ENCODE data around the gene DGUOK.
"Not testable (repeated sequence)": the region's sequence is repeated elsewhere in the genome, so short reads cannot be mapped to it uniquely, and the experiment has no call there.

Gene DGUOK

DNA sequence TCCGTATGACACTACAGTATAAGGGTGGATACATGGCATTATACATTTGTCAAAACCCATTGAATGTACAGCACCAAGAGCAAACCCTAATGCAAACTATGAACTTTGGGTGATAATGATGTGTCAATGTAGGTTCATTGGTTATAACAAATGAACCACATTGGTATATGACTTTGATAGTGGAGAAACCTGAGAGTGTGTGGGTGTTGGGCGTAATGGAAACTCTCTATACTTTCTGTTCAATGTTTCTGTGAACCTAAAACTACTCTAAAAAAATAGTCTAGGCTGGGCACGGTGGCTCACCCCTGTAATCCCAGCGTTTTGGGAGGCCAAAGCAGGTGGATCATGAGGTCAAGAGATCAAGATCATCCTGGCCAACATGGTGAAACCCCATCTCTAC, 40.3 kb upstream of the DGUOK start:
- no peak overlapping the region for H3K4me3 ChIP-seq (ENCODE audit: low read length)
- no peaks in the 10 kb centered on the region; the same call in 1 of the 2 replicates for H3K4me1 ChIP-seq (ENCODE audit: low read length)

DNA sequence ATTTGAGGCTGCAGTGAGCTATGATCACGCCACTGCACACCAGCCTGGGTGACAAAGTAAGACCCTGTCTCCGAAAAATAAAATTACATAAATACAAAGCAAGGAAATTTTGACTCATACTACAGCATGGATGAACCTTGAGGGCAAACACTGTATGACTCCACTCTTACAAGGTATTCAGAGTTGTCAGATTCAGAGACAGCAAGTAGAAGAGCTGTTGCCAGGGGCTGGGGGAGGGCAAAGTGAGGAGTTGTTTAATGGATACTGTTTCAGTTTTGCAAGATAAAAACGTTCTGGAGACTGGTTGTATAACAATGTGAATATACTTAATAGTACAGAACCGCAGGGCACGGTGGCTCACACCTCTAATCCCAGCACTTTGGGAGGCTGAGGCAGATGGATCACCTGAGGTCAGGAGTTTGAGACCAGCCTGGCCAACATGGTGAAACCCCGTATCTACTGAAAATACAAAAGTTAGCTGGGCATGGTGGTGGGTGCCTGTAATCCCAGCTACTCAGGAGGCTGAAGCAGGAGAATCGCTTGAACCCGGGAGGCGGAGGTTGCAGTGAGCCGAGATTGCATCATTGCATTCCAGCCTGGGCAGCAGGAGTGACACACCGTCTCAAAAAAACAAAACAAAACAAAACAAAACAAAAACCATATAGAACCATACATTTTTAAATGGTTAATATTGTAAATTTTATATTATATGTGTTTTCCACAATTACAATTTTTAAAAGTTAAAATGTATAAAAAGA, 38.9 kb upstream of the DGUOK start:
- H3K27ac ChIP-seq (ENCODE audit: low read length); H2AFZ ChIP-seq (ENCODE audit: low read depth, low read length): not testable (repeated sequence)

More for the DNA sequence above, 40.3 kb upstream of the DGUOK start:
- no peaks in the 10 kb centered on the region for H3K9me3 ChIP-seq (ENCODE audit: insufficient read depth, low read length)
- TF ChIP-seq CTCF (IDR thresholded peaks at IDR 0.05; ENCODE audit: low read depth, low read length) (no peak), EZH2phosphoT487 (IDR thresholded peaks at IDR 0.05; ENCODE audit: low read depth) (no peak)
- H3K27me3 ChIP-seq (ENCODE audit: low read depth, low read length) = no peaks in the 10 kb centered on the region
- no peaks in the 10 kb centered on the region for H3K79me2 ChIP-seq (ENCODE audit: low read length)
- no peaks in the 10 kb centered on the region for H4K20me1 ChIP-seq (ENCODE audit: insufficient read depth, low read length)
- H3K36me3 ChIP-seq (replicated peaks; ENCODE audit: low read depth, low read length) = no peaks in the 10 kb centered on the region
- H3K9ac ChIP-seq (ENCODE audit: low read length) = no peak overlapping the region
- no peak overlapping the region for H3K4me2 ChIP-seq (ENCODE audit: low read length)
- no peak overlapping the region for H2AFZ ChIP-seq (ENCODE audit: low read depth, low read length)
- no peak overlapping the region for H3K27ac ChIP-seq (ENCODE audit: low read length)

GRCh38 chr2:73888388-73888787, 38.3 kb upstream of the DGUOK start:
- H4K20me1 ChIP-seq (ENCODE audit: insufficient read depth, low read length) = no peaks in the 10 kb centered on the region
- H3K36me3 ChIP-seq (replicated peaks; ENCODE audit: low read depth, low read length) = no peaks in the 10 kb centered on the region
- H3K4me1 ChIP-seq (ENCODE audit: low read length) = peaks cover 20% of the 10 kb centered on the region
- H3K9ac ChIP-seq (ENCODE audit: low read length) = no peak overlapping the region
- no peak overlapping the region for H3K4me3 ChIP-seq (ENCODE audit: low read length)
- no peak overlapping the region for H3K4me2 ChIP-seq (ENCODE audit: low read length)
- no peaks in the 10 kb centered on the region for H3K9me3 ChIP-seq (ENCODE audit: insufficient read depth, low read length)
- peaks cover 4% of the 10 kb centered on the region for H3K79me2 ChIP-seq (ENCODE audit: low read length)
- no peak overlapping the region for H2AFZ ChIP-seq (ENCODE audit: low read depth, low read length)
- H3K27me3 ChIP-seq (ENCODE audit: low read depth, low read length) = no peaks in the 10 kb centered on the region
- H3K27ac ChIP-seq (ENCODE audit: low read length) = no peak overlapping the region
- no peak for TF ChIP-seq EZH2phosphoT487 (IDR thresholded peaks at IDR 0.05; ENCODE audit: low read depth)
- no peak for TF ChIP-seq CTCF (IDR thresholded peaks at IDR 0.05; ENCODE audit: low read depth, low read length)

More for the DNA sequence above, 38.9 kb upstream of the DGUOK start:
- H3K9ac ChIP-seq (ENCODE audit: low read length); H4K20me1 ChIP-seq (ENCODE audit: insufficient read depth, low read length); H3K4me2 ChIP-seq (ENCODE audit: low read length); H3K9me3 ChIP-seq (ENCODE audit: insufficient read depth, low read length); H3K36me3 ChIP-seq (replicated peaks; ENCODE audit: low read depth, low read length); H3K79me2 ChIP-seq (ENCODE audit: low read length); H3K4me3 ChIP-seq (ENCODE audit: low read length); H3K27me3 ChIP-seq (ENCODE audit: low read depth, low read length): not testable (repeated sequence)
- peaks cover 14% of the 10 kb centered on the region for H3K4me1 ChIP-seq (ENCODE audit: low read length)

- no peaks in the 10 kb centered on the region for H3K27me3 ChIP-seq (ENCODE audit: low read depth, low read length)
- H3K36me3 ChIP-seq (replicated peaks; ENCODE audit: low read depth, low read length) = peaks cover under 1% of the 10 kb centered on the region
- no peak overlapping the region for H3K27ac ChIP-seq (ENCODE audit: low read length)
- peaks cover under 1% of the 10 kb centered on the region; the same call in 1 of the 2 replicates for H4K20me1 ChIP-seq (ENCODE audit: insufficient read depth, low read length)
- H3K79me2 ChIP-seq (ENCODE audit: low read length) = peaks cover 13% of the 10 kb centered on the region
- H3K4me2 ChIP-seq (ENCODE audit: low read length) = no peak overlapping the region
- H3K4me1 ChIP-seq (ENCODE audit: low read length) = peaks cover 28% of the 10 kb centered on the region
- H3K9me3 ChIP-seq (ENCODE audit: insufficient read depth, low read length) = no peaks in the 10 kb centered on the region
- H2AFZ ChIP-seq (ENCODE audit: low read depth, low read length) = no peak overlapping the region
- H3K9ac ChIP-seq (ENCODE audit: low read length) = no peak overlapping the region
- H3K4me3 ChIP-seq (ENCODE audit: low read length) = no peak overlapping the region
- TF ChIP-seq EZH2phosphoT487 (IDR thresholded peaks at IDR 0.05; ENCODE audit: low read depth) = no peak
- TF ChIP-seq CTCF (IDR thresholded peaks at IDR 0.05; ENCODE audit: low read depth, low read length) = no peak
Measured at GRCh38 chr2:73889206-73889605, 37.5 kb upstream of the DGUOK start.

Data from OCI-LY3 (cell line).